ENCODE results near the gene PCBP1. TPM values are rescaled to one million over a fixed set of nuclear protein-coding genes. Genes with fewer than 3 reads are reported as not detected.

PCBP1 gene
- total and polyA plus RNA-seq, 8 donors = 9.3 to 296 (median 152) TPM

GRCh38 chr2:70080610-70081200 lies 6.6 kb upstream of the PCBP1 start:
- Histone ChIP-seq H3K4me1 (peaks cover 14 to 58% (median 29%) of the 10 kb centered on the region in 4 donors), H3K9me3 (no peaks in the 10 kb centered on the region), H3K27ac (peak overlapping the region in 2 of 5 donors; percentile 0 to 13), H3K27me3 (no peaks in the 10 kb centered on the region), H3K36me3 (peaks cover 26 to 83% (median 79%) of the 10 kb centered on the region in 4 donors), H3K4me3 (no peak overlapping the region)
- no peak for DNase-seq
- intact Hi-C loops (cut with DNase I; ENCODE audit: low total_unique reads) = no loop called here
- WGBS, 5 donors = 80 to 94% (median 90%) methylated on average over 3 of the region's 3 CpGs
- TF ChIP-seq POLR2AphosphoS5 (IDR thresholded peaks at IDR 0.05) (no peak), POLR2A (IDR thresholded peaks at IDR 0.05) (no peak), EP300 (IDR thresholded peaks at IDR 0.05) (no peak)
- TF ChIP-seq, protein P1, sequence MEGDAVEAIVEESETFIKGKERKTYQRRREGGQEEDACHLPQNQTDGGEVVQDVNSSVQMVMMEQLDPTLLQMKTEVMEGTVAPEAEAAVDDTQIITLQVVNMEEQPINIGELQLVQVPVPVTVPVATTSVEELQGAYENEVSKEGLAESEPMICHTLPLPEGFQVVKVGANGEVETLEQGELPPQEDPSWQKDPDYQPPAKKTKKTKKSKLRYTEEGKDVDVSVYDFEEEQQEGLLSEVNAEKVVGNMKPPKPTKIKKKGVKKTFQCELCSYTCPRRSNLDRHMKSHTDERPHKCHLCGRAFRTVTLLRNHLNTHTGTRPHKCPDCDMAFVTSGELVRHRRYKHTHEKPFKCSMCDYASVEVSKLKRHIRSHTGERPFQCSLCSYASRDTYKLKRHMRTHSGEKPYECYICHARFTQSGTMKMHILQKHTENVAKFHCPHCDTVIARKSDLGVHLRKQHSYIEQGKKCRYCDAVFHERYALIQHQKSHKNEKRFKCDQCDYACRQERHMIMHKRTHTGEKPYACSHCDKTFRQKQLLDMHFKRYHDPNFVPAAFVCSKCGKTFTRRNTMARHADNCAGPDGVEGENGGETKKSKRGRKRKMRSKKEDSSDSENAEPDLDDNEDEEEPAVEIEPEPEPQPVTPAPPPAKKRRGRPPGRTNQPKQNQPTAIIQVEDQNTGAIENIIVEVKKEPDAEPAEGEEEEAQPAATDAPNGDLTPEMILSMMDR (IDR thresholded peaks at IDR 0.05) = no peak

GRCh38 chr2:70081221-70081620 lies 6.1 kb upstream of the PCBP1 start:
- 81 to 91% (median 90%) methylated on average over 5 of the region's 5 CpGs for WGBS, 5 donors
- Histone ChIP-seq H3K27me3 (no peaks in the 10 kb centered on the region), H3K36me3 (peaks cover 26 to 78% (median 73%) of the 10 kb centered on the region in 4 donors), H3K4me3 (no peak overlapping the region), H3K9me3 (no peaks in the 10 kb centered on the region), H3K4me1 (peaks cover 18 to 62% (median 33%) of the 10 kb centered on the region in 4 donors), H3K27ac (peak overlapping the region in 2 of 5 donors; percentile 0 to 13)
- DNase-seq = no peak
- intact Hi-C loops (cut with DNase I; ENCODE audit: low total_unique reads) = no loop called here
- TF ChIP-seq EP300 (IDR thresholded peaks at IDR 0.05) = no peak

GRCh38 chr2:70083344-70084156 lies 3.7 kb upstream of the PCBP1 start:
- Histone ChIP-seq H3K27ac (peak overlapping the region in 4 of 5 donors; percentile 28 to 100 (median 100)), H3K4me3 (no peak overlapping the region), H3K4me1 (peaks cover 18 to 52% (median 34%) of the 10 kb centered on the region in 4 donors), H3K27me3 (no peaks in the 10 kb centered on the region), H3K9me3 (no peaks in the 10 kb centered on the region), H3K36me3 (peaks cover 25 to 64% (median 53%) of the 10 kb centered on the region in 4 donors)
- intact Hi-C loops (cut with DNase I; ENCODE audit: low total_unique reads) = no loop called here
- peak in 1 of 2 donors; percentile 57 for DNase-seq
- TF ChIP-seq, protein P1 (IDR thresholded peaks at IDR 0.05) = no peak
- TF ChIP-seq POLR2AphosphoS5 (IDR thresholded peaks at IDR 0.05) (no peak), EP300 (IDR thresholded peaks at IDR 0.05) (no peak), POLR2A (IDR thresholded peaks at IDR 0.05) (no peak)
- WGBS, 5 donors = 70 to 81% (median 76%) methylated on average over 8 of the region's 8 CpGs

DNA sequence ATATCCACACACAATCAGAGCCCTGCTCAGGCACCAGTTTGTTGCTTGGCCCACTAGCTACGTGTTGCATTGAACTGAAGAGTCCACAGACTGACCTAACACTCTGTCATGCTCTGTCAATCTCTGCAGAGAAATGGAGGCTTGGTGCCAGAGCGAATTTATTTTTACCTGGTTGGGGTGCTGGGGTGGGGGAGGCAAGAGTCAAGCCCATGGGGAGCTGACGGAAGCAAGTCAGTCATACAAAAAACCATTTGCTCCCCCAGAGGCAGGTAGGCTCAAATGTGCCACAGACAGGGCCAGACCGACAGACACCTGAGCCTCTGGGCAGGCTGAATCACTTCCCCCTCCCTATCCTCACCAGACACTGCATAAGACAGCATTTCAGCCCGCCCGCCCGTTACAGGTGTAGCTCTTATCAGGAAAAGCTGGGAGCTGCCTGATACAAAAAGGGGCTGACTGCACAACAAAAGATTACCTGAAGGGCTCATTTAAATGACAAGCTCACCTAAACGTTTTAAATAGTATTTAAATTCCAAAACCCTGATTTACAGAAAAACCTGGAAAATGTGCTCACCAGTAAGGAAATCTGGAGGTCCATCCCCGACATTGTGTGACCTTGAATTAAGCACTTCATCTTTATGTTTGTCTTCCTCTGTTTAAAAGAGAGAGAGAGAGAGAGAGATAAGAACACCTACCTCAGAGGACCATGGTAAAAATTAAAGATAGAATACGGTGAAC lies 2.1 kb upstream of the PCBP1 start:
- peak overlapping the region; percentile 74 to 100 (median 100) for H3K27ac ChIP-seq
- intact Hi-C loops (cut with DNase I; ENCODE audit: low total_unique reads) = no loop called here
- TF ChIP-seq POLR2A (IDR thresholded peaks at IDR 0.05) (no peak), POLR2AphosphoS5 (IDR thresholded peaks at IDR 0.05) (peak in 1 of 3 donors; percentile 4)
- no peaks in the 10 kb centered on the region for H3K27me3 ChIP-seq
- peak overlapping the region; percentile 81 to 92 (median 88) for H3K4me3 ChIP-seq
- H3K36me3 ChIP-seq = peaks cover 23 to 55% (median 38%) of the 10 kb centered on the region in 4 donors
- whole genome bisulfite sequencing, 5 donors = 14 to 45% (median 23%) methylated on average over 10 of the region's 10 CpGs
- peak; percentile 68 to 75 for DNase-seq
- peaks cover 30 to 62% (median 48%) of the 10 kb centered on the region in 4 donors for H3K4me1 ChIP-seq
- no peaks in the 10 kb centered on the region for H3K9me3 ChIP-seq

DNA sequence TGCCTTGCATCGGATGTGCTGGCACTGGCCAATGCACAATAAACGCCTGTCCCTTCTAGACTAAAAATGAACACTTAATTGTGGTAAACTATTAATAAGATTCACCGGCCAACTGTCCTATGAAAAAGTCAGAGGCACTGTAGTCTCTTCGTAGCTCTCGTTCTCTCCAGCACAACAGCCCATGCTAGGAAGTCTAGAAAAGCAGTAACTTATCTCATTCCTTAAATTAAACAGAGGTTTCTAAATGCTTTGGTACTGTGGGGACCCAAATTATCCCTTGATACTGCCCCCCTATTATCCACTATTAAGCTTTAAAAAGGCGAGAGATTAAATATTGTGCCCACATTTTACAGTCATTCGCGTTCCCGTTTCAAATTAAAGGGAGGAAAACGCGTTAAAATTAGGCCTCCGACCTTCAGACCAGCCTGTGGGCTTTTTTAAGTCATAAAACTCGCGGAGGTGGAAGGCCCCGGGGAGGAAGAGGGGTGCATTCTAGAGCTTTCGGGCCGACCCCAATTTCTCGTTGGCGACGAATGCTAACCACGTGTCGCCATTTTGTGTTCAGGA lies 1.5 kb upstream of the PCBP1 start:
- intact Hi-C loops (cut with DNase I; ENCODE audit: low total_unique reads) = no loop called here
- H3K4me1 ChIP-seq = peaks cover 30 to 66% (median 53%) of the 10 kb centered on the region in 4 donors

More for the DNA sequence above, 1.5 kb upstream of the PCBP1 start:
- Histone ChIP-seq H3K27ac (peak overlapping the region; percentile 99 to 100 (median 100)), H3K27me3 (no peaks in the 10 kb centered on the region), H3K9me3 (no peaks in the 10 kb centered on the region), H3K36me3 (peaks cover 20 to 54% (median 31%) of the 10 kb centered on the region in 4 donors), H3K4me3 (peak overlapping the region; percentile 81 to 92 (median 88))
- TF ChIP-seq EP300 (IDR thresholded peaks at IDR 0.05) (no peak), POLR2A (IDR thresholded peaks at IDR 0.05) (no peak), POLR2AphosphoS5 (IDR thresholded peaks at IDR 0.05) (no peak)
- TF ChIP-seq, protein P1 (IDR thresholded peaks at IDR 0.05) = no peak
- 16 to 23% (median 20%) methylated on average over 21 to 22 of the region's 22 CpGs for WGBS, 5 donors
- no peak for DNase-seq
